ENCODE measurements around the gene OBSCN. TPM values are rescaled to one million over a fixed set of nuclear protein-coding genes. Genes with fewer than 3 reads are reported as not detected.

OBSCN gene
- total and polyA plus RNA-seq, 5 donors = 144 to 234 (median 188) TPM

GRCh38 chr1:228345201-228345930, 137.5 kb downstream of the OBSCN start:
- no peaks in the 10 kb centered on the region for H3K9me3 ChIP-seq (ENCODE audit: control insufficient read depth, low read length)
- no peak overlapping the region for H3K4me3 ChIP-seq (ENCODE audit: low read length)
- H3K27ac ChIP-seq (ENCODE audit: low read length) = no peak overlapping the region
- H3K27me3 ChIP-seq (ENCODE audit: control insufficient read depth, insufficient read depth) = no peaks in the 10 kb centered on the region
- DNase-seq = peak in 2 of 3 donors; percentile 28 to 48
- peaks cover 4% of the 10 kb centered on the region for H3K4me1 ChIP-seq (ENCODE audit: control insufficient read depth, insufficient read depth, low read length)
- intact Hi-C loops (cut with DNase I) = no loop called here
- ATAC-seq = no peak
- 87% methylated on average over 17 of the region's 17 CpGs for WGBS

- intact Hi-C loops (cut with DNase I) = no loop called here
- no peak overlapping the region for H3K27ac ChIP-seq (ENCODE audit: low read length)
- peak; percentile 16 to 62 (median 45) for DNase-seq
These were observed 138.9 kb downstream of the OBSCN start for GRCh38 chr1:228346731-228347130.

GRCh38 chr1:228347181-228347580, 139.3 kb downstream of the OBSCN start:
- Histone ChIP-seq H3K9me3 (ENCODE audit: control insufficient read depth, low read length) (no peaks in the 10 kb centered on the region), H3K27me3 (ENCODE audit: control insufficient read depth, insufficient read depth) (no peaks in the 10 kb centered on the region), H3K4me1 (ENCODE audit: control insufficient read depth, insufficient read depth, low read length) (peaks cover 4% of the 10 kb centered on the region), H3K4me3 (ENCODE audit: low read length) (no peak overlapping the region), H3K27ac (ENCODE audit: low read length) (no peak overlapping the region)
- DNase-seq = no peak
- intact Hi-C loops (cut with DNase I) = no loop called here
- no peak for ATAC-seq
- WGBS = 79% methylated on average over 7 of the region's 7 CpGs

More at GRCh38 chr1:228346731-228347130, 138.9 kb downstream of the OBSCN start:
- peak; percentile 45 to 49 for ATAC-seq
- peaks cover 4% of the 10 kb centered on the region for H3K4me1 ChIP-seq (ENCODE audit: control insufficient read depth, insufficient read depth, low read length)
- no peaks in the 10 kb centered on the region for H3K27me3 ChIP-seq (ENCODE audit: control insufficient read depth, insufficient read depth)
- H3K4me3 ChIP-seq (ENCODE audit: low read length) = no peak overlapping the region
- H3K9me3 ChIP-seq (ENCODE audit: control insufficient read depth, low read length) = no peaks in the 10 kb centered on the region
- 59% methylated on average over 9 of the region's 9 CpGs for WGBS

GRCh38 chr1:228348708-228349467, 141.0 kb downstream of the OBSCN start:
- Histone ChIP-seq H3K27ac (ENCODE audit: low read length) (no peak overlapping the region), H3K4me1 (ENCODE audit: control insufficient read depth, insufficient read depth, low read length) (peaks cover 4% of the 10 kb centered on the region), H3K27me3 (ENCODE audit: control insufficient read depth, insufficient read depth) (no peaks in the 10 kb centered on the region), H3K4me3 (ENCODE audit: low read length) (no peak overlapping the region), H3K9me3 (ENCODE audit: control insufficient read depth, low read length) (no peaks in the 10 kb centered on the region)
- DNase-seq (peak in 1 of 3 donors; percentile 5), ATAC-seq (no peak)
- WGBS = 80% methylated on average over 12 of the region's 12 CpGs
- intact Hi-C loops (cut with DNase I) = no loop called here

GRCh38 chr1:228349701-228350171, 141.9 kb downstream of the OBSCN start:
- DNase-seq = peak; percentile 8 to 47 (median 46)
- intact Hi-C loops (cut with DNase I) = no loop called here
- 90% methylated on average over 15 of the region's 15 CpGs for WGBS

GRCh38 chr1:228350179-228350742, 142.4 kb downstream of the OBSCN start:
- Histone ChIP-seq H3K4me3 (ENCODE audit: low read length) (no peak overlapping the region), H3K4me1 (ENCODE audit: control insufficient read depth, insufficient read depth, low read length) (peaks cover 4% of the 10 kb centered on the region), H3K27me3 (ENCODE audit: control insufficient read depth, insufficient read depth) (no peaks in the 10 kb centered on the region), H3K27ac (ENCODE audit: low read length) (no peak overlapping the region), H3K9me3 (ENCODE audit: control insufficient read depth, low read length) (no peaks in the 10 kb centered on the region)
- WGBS = 87% methylated on average over 1 of the region's 1 CpG
- ATAC-seq = no peak
- intact Hi-C loops (cut with DNase I) = no loop called here
- no peak for DNase-seq

More at GRCh38 chr1:228349701-228350171, 141.9 kb downstream of the OBSCN start:
- Histone ChIP-seq H3K27me3 (ENCODE audit: control insufficient read depth, insufficient read depth) (no peaks in the 10 kb centered on the region), H3K4me3 (ENCODE audit: low read length) (no peak overlapping the region), H3K4me1 (ENCODE audit: control insufficient read depth, insufficient read depth, low read length) (peaks cover 4% of the 10 kb centered on the region), H3K9me3 (ENCODE audit: control insufficient read depth, low read length) (no peaks in the 10 kb centered on the region), H3K27ac (ENCODE audit: low read length) (no peak overlapping the region)
- no peak for ATAC-seq

- WGBS = 88% methylated on average over 37 of the region's 37 CpGs
- Histone ChIP-seq H3K27ac (ENCODE audit: low read length) (no peak overlapping the region), H3K4me1 (ENCODE audit: control insufficient read depth, insufficient read depth, low read length) (peaks cover 4% of the 10 kb centered on the region), H3K4me3 (ENCODE audit: low read length) (no peak overlapping the region), H3K27me3 (ENCODE audit: control insufficient read depth, insufficient read depth) (no peaks in the 10 kb centered on the region), H3K9me3 (ENCODE audit: control insufficient read depth, low read length) (no peaks in the 10 kb centered on the region)
- ATAC-seq = no peak
- DNase-seq = peak; percentile 11 to 61 (median 50)
- intact Hi-C loops (cut with DNase I) = no loop called here
These were observed 143.3 kb downstream of the OBSCN start for GRCh38 chr1:228350831-228351781.

GRCh38 chr1:228351850-228352249, 144.0 kb downstream of the OBSCN start:
- intact Hi-C loops (cut with DNase I) = no loop called here
- Histone ChIP-seq H3K4me3 (ENCODE audit: low read length) (no peak overlapping the region), H3K27me3 (ENCODE audit: control insufficient read depth, insufficient read depth) (no peaks in the 10 kb centered on the region), H3K27ac (ENCODE audit: low read length) (no peak overlapping the region), H3K9me3 (ENCODE audit: control insufficient read depth, low read length) (no peaks in the 10 kb centered on the region), H3K4me1 (ENCODE audit: control insufficient read depth, insufficient read depth, low read length) (no peaks in the 10 kb centered on the region)
- no peak for ATAC-seq
- WGBS = 83% methylated on average over 13 of the region's 13 CpGs
- DNase-seq = peak; percentile 20 to 52 (median 26)

- H3K27me3 ChIP-seq (ENCODE audit: control insufficient read depth, insufficient read depth) = no peaks in the 10 kb centered on the region
- H3K9me3 ChIP-seq (ENCODE audit: control insufficient read depth, low read length) = no peaks in the 10 kb centered on the region
- H3K4me3 ChIP-seq (ENCODE audit: low read length) = no peak overlapping the region
- DNase-seq = peak; percentile 14 to 63 (median 48)
- no peak for ATAC-seq
- H3K4me1 ChIP-seq (ENCODE audit: control insufficient read depth, insufficient read depth, low read length) = no peaks in the 10 kb centered on the region
- WGBS = 92% methylated on average over 29 of the region's 29 CpGs
- intact Hi-C loops (cut with DNase I) = no loop called here
- H3K27ac ChIP-seq (ENCODE audit: low read length) = no peak overlapping the region
These were observed 145.0 kb downstream of the OBSCN start for GRCh38 chr1:228352677-228353481.

Measured in right cardiac atrium (tissue), 5 donors.